NB4 (cell line): ENCODE measurements around the gene SLC31A2.

Source experiments
- DNase-seq: peaks from one replicate; pipeline ENCODE4 v3.0.0; 2010; ENCODE audit warnings: low read depth
- H3K4me3 ChIP-seq: one replicate; pipeline ENCODE4 v1.5.1; 2011; ENCODE audit warnings: mild to moderate bottlenecking, low read depth, low read length, moderate library complexity
- MAX ChIP-seq: IDR thresholded peaks from 2 replicates; pipeline ENCODE4 v1.6.1; 2011; ENCODE audit warnings: low read depth, low read length
- MYC ChIP-seq: IDR thresholded peaks from 2 replicates; pipeline ENCODE4 v1.6.1; 2011; ENCODE audit warnings: low read depth, low read length
- POLR2A ChIP-seq: IDR thresholded peaks from 2 replicates; pipeline ENCODE4 v1.6.1; 2011; ENCODE audit warnings: mild to moderate bottlenecking; ENCODE audit not compliant: insufficient read length; ENCODE audit errors: extremely low read depth
- TF ChIP-seq, protein P1 (sequence below): IDR thresholded peaks from one replicate; pipeline ENCODE4 v1.5.1; 2012; ENCODE audit warnings: low read depth, low read length

Gene SLC31A2

GRCh38 chr9:113129884-113130283 is 20.9 kb upstream of the SLC31A2 start:
- H3K4me3 ChIP-seq, result no peak overlapping the region
- TF ChIP-seq MYC, result no peak
- TF ChIP-seq, protein P1, sequence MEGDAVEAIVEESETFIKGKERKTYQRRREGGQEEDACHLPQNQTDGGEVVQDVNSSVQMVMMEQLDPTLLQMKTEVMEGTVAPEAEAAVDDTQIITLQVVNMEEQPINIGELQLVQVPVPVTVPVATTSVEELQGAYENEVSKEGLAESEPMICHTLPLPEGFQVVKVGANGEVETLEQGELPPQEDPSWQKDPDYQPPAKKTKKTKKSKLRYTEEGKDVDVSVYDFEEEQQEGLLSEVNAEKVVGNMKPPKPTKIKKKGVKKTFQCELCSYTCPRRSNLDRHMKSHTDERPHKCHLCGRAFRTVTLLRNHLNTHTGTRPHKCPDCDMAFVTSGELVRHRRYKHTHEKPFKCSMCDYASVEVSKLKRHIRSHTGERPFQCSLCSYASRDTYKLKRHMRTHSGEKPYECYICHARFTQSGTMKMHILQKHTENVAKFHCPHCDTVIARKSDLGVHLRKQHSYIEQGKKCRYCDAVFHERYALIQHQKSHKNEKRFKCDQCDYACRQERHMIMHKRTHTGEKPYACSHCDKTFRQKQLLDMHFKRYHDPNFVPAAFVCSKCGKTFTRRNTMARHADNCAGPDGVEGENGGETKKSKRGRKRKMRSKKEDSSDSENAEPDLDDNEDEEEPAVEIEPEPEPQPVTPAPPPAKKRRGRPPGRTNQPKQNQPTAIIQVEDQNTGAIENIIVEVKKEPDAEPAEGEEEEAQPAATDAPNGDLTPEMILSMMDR, result no peak
- no peak for TF ChIP-seq POLR2A
- no peak for TF ChIP-seq MAX
- DNase-seq, result peak; percentile 10

- H3K4me3 ChIP-seq, result no peak overlapping the region
- TF ChIP-seq MAX (no peak), POLR2A (no peak), MYC (no peak)
- TF ChIP-seq, protein P1, result no peak
- DNase-seq, result peak; percentile 58
These were observed 19.1 kb upstream of the SLC31A2 start for GRCh38 chr9:113131689-113132151.

DNA sequence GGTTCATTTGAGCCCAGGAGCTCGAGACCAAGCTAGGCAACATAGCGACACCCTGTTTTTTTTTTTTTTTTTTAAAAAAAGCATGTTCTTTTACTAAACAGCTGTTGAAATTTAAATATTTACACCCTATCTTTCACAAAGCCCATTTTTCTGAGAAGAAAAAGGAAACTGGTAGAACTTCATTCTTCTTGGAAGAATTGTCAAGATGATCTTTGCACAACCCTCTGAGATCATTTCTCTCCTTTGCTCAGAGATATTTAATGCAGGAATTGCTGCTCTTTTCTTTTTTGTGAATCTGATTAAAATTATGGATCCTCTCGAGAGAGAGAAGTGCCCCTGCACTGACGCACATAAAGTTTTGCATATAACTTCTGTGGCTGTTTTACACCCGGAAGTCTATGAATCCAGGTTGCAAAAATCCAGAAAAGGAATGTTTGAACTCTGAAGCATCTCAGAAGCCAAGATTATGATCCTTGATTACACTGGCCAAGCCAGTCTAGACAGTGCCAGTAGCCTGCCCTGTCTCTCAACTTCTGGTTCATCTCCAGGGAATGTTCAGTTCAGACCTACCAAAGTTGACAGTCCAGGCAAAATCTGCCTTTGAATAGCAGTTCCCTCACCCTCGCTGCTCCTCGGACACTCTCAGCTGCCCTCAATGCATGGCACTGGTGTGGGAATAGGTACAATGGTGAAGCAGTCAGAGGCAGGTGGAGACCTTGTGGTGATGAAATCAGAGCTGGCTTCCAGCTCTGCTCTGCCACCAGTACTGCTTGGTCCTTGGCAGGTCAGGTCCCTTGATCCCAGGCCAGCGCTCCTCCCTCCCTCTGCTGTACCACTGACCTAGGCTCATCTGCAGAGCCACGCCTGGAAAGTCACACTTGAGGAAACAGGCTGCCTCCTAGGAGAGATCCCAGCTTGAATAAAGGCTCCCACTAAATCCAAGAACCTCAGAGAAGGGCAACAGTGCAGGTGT is 13.3 kb upstream of the SLC31A2 start:
- TF ChIP-seq POLR2A (no peak), MYC (no peak), MAX (no peak)
- TF ChIP-seq, protein P1, result no peak
- no peak overlapping the region for H3K4me3 ChIP-seq
- DNase-seq, result no peak

GRCh38 chr9:113138760-113139159 is 12.0 kb upstream of the SLC31A2 start:
- TF ChIP-seq POLR2A, result no peak
- no peak for TF ChIP-seq MYC
- no peak for TF ChIP-seq MAX
- TF ChIP-seq, protein P1, result no peak
- no peak overlapping the region for H3K4me3 ChIP-seq
- DNase-seq, result no peak

GRCh38 chr9:113139225-113139829 is 11.5 kb upstream of the SLC31A2 start:
- DNase-seq, result no peak
- H3K4me3 ChIP-seq, result no peak overlapping the region
- TF ChIP-seq POLR2A (no peak), MYC (no peak), MAX (no peak)
- TF ChIP-seq, protein P1, result no peak
